PFSK-1 (cell line): ENCODE results near the gene IL15RA.

Experiments used
- FOXP2 ChIP-seq: optimal IDR thresholded peaks from 2 replicates; pipeline ENCODE3; 2011; ENCODE audit warnings: borderline replicate concordance, control low read depth, inconsistent platforms; ENCODE audit not compliant: insufficient read depth; ENCODE audit errors: extremely low read length, extremely low read depth
- POLR2AphosphoS5 ChIP-seq: IDR thresholded peaks from 2 replicates; pipeline ENCODE4 v1.6.1; 2012; ENCODE audit warnings: low read depth, mild to moderate bottlenecking, control low read depth, low read length, moderate library complexity
- TF ChIP-seq, protein P1 (sequence below), 2 experiments: IDR thresholded peaks; 2 replicates each; pipeline versions ENCODE4 v1.6.1 to v1.8.0; 2011 to 2012; ENCODE audit warnings: low read depth in 2 of 2, low read length in 2 of 2, control low read depth in 1 of 2, inconsistent platforms in 1 of 2, mild to moderate bottlenecking in 1 of 2, moderate library complexity in 1 of 2; ENCODE audit not compliant: insufficient read depth in 1 of 2

DNA sequence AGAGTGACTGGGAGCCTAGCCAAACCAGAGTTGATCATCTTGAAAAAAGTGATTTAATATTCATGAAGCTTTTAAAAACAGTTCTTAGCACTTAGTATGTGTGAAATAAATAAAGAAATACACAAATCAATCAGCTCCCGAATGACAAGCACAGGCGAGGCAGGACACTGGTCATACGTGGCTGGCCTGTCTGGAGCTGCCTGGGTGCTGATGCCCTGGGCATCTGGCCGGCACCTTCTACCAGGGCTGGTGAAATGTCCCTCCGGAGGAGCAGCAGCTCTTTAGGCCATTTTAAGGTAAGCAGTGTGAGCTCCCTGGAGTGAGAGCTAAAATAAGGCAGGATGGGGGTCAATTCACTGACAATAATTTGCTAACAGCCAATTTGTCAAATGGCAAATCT lies 23.7 kb downstream of the IL15RA start:
- TF ChIP-seq POLR2AphosphoS5 (no peak), FOXP2 (no peak)
- TF ChIP-seq, protein P1, sequence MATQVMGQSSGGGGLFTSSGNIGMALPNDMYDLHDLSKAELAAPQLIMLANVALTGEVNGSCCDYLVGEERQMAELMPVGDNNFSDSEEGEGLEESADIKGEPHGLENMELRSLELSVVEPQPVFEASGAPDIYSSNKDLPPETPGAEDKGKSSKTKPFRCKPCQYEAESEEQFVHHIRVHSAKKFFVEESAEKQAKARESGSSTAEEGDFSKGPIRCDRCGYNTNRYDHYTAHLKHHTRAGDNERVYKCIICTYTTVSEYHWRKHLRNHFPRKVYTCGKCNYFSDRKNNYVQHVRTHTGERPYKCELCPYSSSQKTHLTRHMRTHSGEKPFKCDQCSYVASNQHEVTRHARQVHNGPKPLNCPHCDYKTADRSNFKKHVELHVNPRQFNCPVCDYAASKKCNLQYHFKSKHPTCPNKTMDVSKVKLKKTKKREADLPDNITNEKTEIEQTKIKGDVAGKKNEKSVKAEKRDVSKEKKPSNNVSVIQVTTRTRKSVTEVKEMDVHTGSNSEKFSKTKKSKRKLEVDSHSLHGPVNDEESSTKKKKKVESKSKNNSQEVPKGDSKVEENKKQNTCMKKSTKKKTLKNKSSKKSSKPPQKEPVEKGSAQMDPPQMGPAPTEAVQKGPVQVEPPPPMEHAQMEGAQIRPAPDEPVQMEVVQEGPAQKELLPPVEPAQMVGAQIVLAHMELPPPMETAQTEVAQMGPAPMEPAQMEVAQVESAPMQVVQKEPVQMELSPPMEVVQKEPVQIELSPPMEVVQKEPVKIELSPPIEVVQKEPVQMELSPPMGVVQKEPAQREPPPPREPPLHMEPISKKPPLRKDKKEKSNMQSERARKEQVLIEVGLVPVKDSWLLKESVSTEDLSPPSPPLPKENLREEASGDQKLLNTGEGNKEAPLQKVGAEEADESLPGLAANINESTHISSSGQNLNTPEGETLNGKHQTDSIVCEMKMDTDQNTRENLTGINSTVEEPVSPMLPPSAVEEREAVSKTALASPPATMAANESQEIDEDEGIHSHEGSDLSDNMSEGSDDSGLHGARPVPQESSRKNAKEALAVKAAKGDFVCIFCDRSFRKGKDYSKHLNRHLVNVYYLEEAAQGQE (IDR thresholded peaks at IDR 0.05; ENCODE audit: insufficient read depth in 1 of 2, low read depth in 2 of 2, low read length in 2 of 2), result no peak
